Endodermal cell (in vitro differentiated cells): ENCODE results near the gene PLXNA2. TPM values are rescaled to one million over a fixed set of nuclear protein-coding genes. Genes with fewer than 3 reads are reported as not detected.

Experiments used
- DNase-seq: peaks from one replicate; pipeline ENCODE4 v3.0.0-alpha.2; 2017
- H3K27ac ChIP-seq: 2 replicates; pipeline ENCODE4 v1.5.1; 2013; ENCODE audit warnings: mild to moderate bottlenecking, low read depth, low read length, moderate library complexity
- H3K27me3 ChIP-seq: 2 replicates; pipeline ENCODE4 v1.6.1; 2013; ENCODE audit warnings: mild to moderate bottlenecking, low read length, moderate library complexity; ENCODE audit not compliant: insufficient read depth, control insufficient read depth, poor library complexity, severe bottlenecking
- H3K36me3 ChIP-seq: 2 replicates; pipeline ENCODE4 v1.7.0; 2013; ENCODE audit warnings: mild to moderate bottlenecking, low read length, moderate library complexity; ENCODE audit not compliant: control insufficient read depth, insufficient read depth
- H3K4me1 ChIP-seq: one replicate; pipeline ENCODE4 v1.7.0; 2013; ENCODE audit warnings: low read length; ENCODE audit not compliant: control insufficient read depth, insufficient read depth
- H3K4me3 ChIP-seq: 2 replicates; pipeline ENCODE4 v1.5.1; 2013; ENCODE audit warnings: mild to moderate bottlenecking, low read length, moderate library complexity
- H3K9ac ChIP-seq: 2 replicates; pipeline ENCODE4 v1.6.1; 2013; ENCODE audit warnings: mild to moderate bottlenecking, low read length, moderate library complexity; ENCODE audit not compliant: poor library complexity, severe bottlenecking; ENCODE audit errors: extremely low read depth
- H3K9me3 ChIP-seq: 2 replicates; pipeline ENCODE4 v1.6.1; 2013; ENCODE audit warnings: mild to moderate bottlenecking, low read length, moderate library complexity; ENCODE audit not compliant: control insufficient read depth
- H3K27ac Mint-ChIP-seq: 2 replicates; pipeline ENCODE4 v1.8.0; 2020; ENCODE audit warnings: mixed read lengths
- H3K27me3 Mint-ChIP-seq: 2 replicates; pipeline ENCODE4 v1.8.0; 2021; ENCODE audit warnings: mild to moderate bottlenecking, mixed read lengths; ENCODE audit not compliant: insufficient read depth
- H3K36me3 Mint-ChIP-seq: 2 replicates; pipeline ENCODE4 v1.8.0; 2020; ENCODE audit warnings: low read depth, mixed read lengths
- H3K4me1 Mint-ChIP-seq: 2 replicates; pipeline ENCODE4 v1.8.0; 2020; ENCODE audit warnings: mixed read lengths
- H3K4me3 Mint-ChIP-seq: 2 replicates; pipeline ENCODE4 v1.8.0; 2020; ENCODE audit warnings: mild to moderate bottlenecking, moderate library complexity, mixed read lengths
- H3K9me3 Mint-ChIP-seq: 2 replicates; pipeline ENCODE4 v1.8.0; 2020; ENCODE audit warnings: mild to moderate bottlenecking, mixed read lengths
- WGBS, 2 experiments: methylation state at CpG; one replicate each; pipeline versions ENCODE4 v1.1.5 to v1.1.7; 2013; ENCODE audit warnings: missing lambda C conversion rate in 2 of 2, mixed read lengths in 1 of 2; ENCODE audit not compliant: insufficient coverage in 1 of 2, insufficient read length in 1 of 2; 5-methylcytosine and 5-hydroxymethylcytosine counted together
- total RNA-seq, 2 donors: library from RNA; stranded (reverse); fragmentation: NEBNext Ultra II Directional in 1 of 2; extraction: Animal tissue kit (Norgen Biotek cat#: 25700) in 1 of 2; gene quantifications; 2 replicates in 1 of 2; 3 replicates in 1 of 2; pipeline ENCODE4 v1.2.1, GENCODE V29; 2021
- TF ChIP-seq, protein P1 (sequence below): fragments of 200-600 bp; sonication (generic); conservative IDR thresholded peaks from 2 replicates; pipeline ENCODE4 v1.5.0; 2021; ENCODE audit warnings: antibody characterized with exemption, mild to moderate bottlenecking

PLXNA2 gene
- total RNA-seq, 2 donors from 2014 or later: 61.2 to 86.1 TPM

DNA sequence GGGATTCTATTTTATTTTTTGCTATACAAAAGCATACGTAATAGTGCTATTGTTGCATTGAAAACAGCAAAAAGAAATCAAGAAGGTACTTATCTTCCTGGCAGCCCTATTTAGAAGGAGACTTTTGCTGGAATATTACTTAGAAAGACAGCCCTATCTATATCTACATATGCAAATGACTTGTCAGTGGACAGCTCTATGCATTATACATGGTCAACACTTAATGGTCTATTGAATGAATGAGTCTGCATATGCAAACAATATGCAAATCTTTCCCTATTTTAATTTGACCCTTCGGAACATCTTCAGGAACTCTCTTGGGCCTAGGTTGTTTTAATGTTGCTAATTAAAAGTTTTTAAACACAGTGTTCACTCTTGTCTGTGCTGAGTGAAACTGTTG, 110.8 kb downstream of the PLXNA2 start:
- Histone ChIP-seq H3K4me3 (no peak overlapping the region), H3K27ac (no peak overlapping the region), H3K4me1 (peaks cover 30% of the 10 kb centered on the region), H3K27me3 (no peaks in the 10 kb centered on the region), H3K9me3 (no peaks in the 10 kb centered on the region), H3K9ac (no peak overlapping the region), H3K36me3 (peaks cover 85% of the 10 kb centered on the region)
- 83 to 100% methylated on average over 1 to 2 of the region's 2 CpGs for WGBS, 2 experiments
- no peak overlapping the region for H3K27ac Mint-ChIP-seq
- DNase-seq: no peak
- TF ChIP-seq, protein P1, sequence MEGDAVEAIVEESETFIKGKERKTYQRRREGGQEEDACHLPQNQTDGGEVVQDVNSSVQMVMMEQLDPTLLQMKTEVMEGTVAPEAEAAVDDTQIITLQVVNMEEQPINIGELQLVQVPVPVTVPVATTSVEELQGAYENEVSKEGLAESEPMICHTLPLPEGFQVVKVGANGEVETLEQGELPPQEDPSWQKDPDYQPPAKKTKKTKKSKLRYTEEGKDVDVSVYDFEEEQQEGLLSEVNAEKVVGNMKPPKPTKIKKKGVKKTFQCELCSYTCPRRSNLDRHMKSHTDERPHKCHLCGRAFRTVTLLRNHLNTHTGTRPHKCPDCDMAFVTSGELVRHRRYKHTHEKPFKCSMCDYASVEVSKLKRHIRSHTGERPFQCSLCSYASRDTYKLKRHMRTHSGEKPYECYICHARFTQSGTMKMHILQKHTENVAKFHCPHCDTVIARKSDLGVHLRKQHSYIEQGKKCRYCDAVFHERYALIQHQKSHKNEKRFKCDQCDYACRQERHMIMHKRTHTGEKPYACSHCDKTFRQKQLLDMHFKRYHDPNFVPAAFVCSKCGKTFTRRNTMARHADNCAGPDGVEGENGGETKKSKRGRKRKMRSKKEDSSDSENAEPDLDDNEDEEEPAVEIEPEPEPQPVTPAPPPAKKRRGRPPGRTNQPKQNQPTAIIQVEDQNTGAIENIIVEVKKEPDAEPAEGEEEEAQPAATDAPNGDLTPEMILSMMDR: no peak
- H3K27me3 Mint-ChIP-seq: no peaks in the 10 kb centered on the region
- no peaks in the 10 kb centered on the region for H3K9me3 Mint-ChIP-seq
- H3K4me1 Mint-ChIP-seq: peaks cover 58% of the 10 kb centered on the region
- H3K36me3 Mint-ChIP-seq: peaks cover 27% of the 10 kb centered on the region
- H3K4me3 Mint-ChIP-seq: no peak overlapping the region

DNA sequence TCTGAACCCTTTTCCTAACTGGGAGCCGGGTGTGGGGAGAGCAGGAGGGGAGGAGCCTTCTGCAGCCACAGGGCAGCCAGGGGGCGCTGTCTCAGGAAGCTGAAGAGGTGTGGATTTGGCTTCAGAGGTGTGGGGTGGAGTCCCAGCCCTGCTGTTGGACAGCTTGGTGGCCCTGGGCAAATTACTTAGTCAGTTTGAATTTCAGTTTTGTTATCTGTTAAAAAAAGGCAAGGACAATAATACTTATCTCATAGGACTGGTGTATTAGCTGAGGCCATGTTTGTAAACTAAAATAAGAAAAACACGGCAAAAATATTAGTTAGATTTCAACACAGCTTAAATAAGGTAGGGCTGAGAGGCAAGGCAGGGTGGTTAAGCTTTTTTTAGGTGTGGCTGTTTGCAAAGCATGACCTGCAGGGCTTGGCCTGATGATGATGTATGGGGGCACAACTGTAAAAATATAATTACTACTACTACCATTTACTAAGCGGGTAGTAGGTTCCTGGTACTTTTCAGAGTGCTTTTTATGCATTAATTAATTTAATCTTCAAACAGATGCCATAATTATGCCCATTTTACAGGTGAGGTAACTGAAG, 111.8 kb downstream of the PLXNA2 start:
- Histone ChIP-seq H3K4me1 (peaks cover 30% of the 10 kb centered on the region), H3K4me3 (no peak overlapping the region), H3K9me3 (no peaks in the 10 kb centered on the region), H3K27ac (no peak overlapping the region), H3K36me3 (peaks cover 75% of the 10 kb centered on the region), H3K27me3 (no peaks in the 10 kb centered on the region), H3K9ac (no peak overlapping the region)
- TF ChIP-seq, protein P1: peak; percentile 99
- Mint-ChIP-seq H3K4me1 (peaks cover 68% of the 10 kb centered on the region), H3K36me3 (peaks cover 20% of the 10 kb centered on the region), H3K4me3 (peak overlapping the region; percentile 36), H3K9me3 (no peaks in the 10 kb centered on the region), H3K27me3 (no peaks in the 10 kb centered on the region), H3K27ac (peak overlapping the region; percentile 67)
- DNase-seq: peak; percentile 97
- WGBS, 2 experiments: 48 to 50% methylated on average over 2 to 4 of the region's 4 CpGs

- 32 to 45% methylated on average over 12 to 15 of the region's 15 CpGs for WGBS, 2 experiments
- Histone ChIP-seq H3K4me3 (no peak overlapping the region), H3K27me3 (no peaks in the 10 kb centered on the region), H3K4me1 (peaks cover 31% of the 10 kb centered on the region), H3K27ac (no peak overlapping the region), H3K9me3 (no peaks in the 10 kb centered on the region), H3K36me3 (peaks cover 75% of the 10 kb centered on the region), H3K9ac (no peak overlapping the region)
- peak overlapping the region; percentile 67 for H3K27ac Mint-ChIP-seq
- peaks cover 72% of the 10 kb centered on the region for H3K4me1 Mint-ChIP-seq
- H3K27me3 Mint-ChIP-seq: no peaks in the 10 kb centered on the region
- TF ChIP-seq, protein P1: no peak
- DNase-seq: peak; percentile 71
- H3K9me3 Mint-ChIP-seq: no peaks in the 10 kb centered on the region
- H3K4me3 Mint-ChIP-seq: peak overlapping the region; percentile 36
- peaks cover 15% of the 10 kb centered on the region for H3K36me3 Mint-ChIP-seq
These were observed 112.4 kb downstream of the PLXNA2 start for GRCh38 chr1:208131621-208132286.
